Neural progenitor cell (in vitro differentiated cells): ENCODE results near the gene IPP. TPM values are rescaled to one million over a fixed set of nuclear protein-coding genes. Genes with fewer than 3 reads are reported as not detected.

Experiments
- DNase-seq: peaks from one replicate; pipeline ENCODE4 v3.0.0-alpha.2; 2016; ENCODE audit warnings: low spot score
- H2AFZ ChIP-seq: fragments of 200-600 bp; sonication (generic); replicated peaks from 2 replicates; pipeline ENCODE4 v1.6.1; 2016; ENCODE audit warnings: antibody characterized with exemption
- H3F3A ChIP-seq: fragments of 200-600 bp; sonication (generic); 2 replicates; pipeline ENCODE4 v1.6.1; 2016; ENCODE audit warnings: antibody characterized with exemption, low read depth
- H3K27ac ChIP-seq: fragments of 200-600 bp; sonication (generic); 2 replicates; pipeline ENCODE4 v1.5.1; 2016; ENCODE audit warnings: mild to moderate bottlenecking
- H3K27me3 ChIP-seq: fragments of 200-600 bp; sonication (generic); 2 replicates; pipeline ENCODE4 v1.6.1; 2016; ENCODE audit warnings: mild to moderate bottlenecking, moderate library complexity
- H3K36me3 ChIP-seq: fragments of 200-600 bp; sonication (generic); 2 replicates; pipeline ENCODE4 v1.5.1; 2016
- H3K4me1 ChIP-seq: fragments of 200-600 bp; sonication (generic); 2 replicates; pipeline ENCODE4 v1.6.1; 2016; ENCODE audit warnings: mixed run types
- H3K4me2 ChIP-seq: fragments of 200-600 bp; sonication (generic); 2 replicates; pipeline ENCODE4 v1.6.1; 2016
- H3K4me3 ChIP-seq: fragments of 200-600 bp; sonication (generic); 2 replicates; pipeline ENCODE4 v1.5.1; 2016
- H3K79me2 ChIP-seq: fragments of 200-600 bp; sonication (generic); 2 replicates; pipeline ENCODE4 v1.6.1; 2016; ENCODE audit warnings: low read depth
- H3K9ac ChIP-seq: fragments of 200-600 bp; sonication (generic); 2 replicates; pipeline ENCODE4 v1.6.1; 2016
- H3K9me3 ChIP-seq: fragments of 200-600 bp; sonication (generic); 2 replicates; pipeline ENCODE4 v1.5.1; 2016; ENCODE audit warnings: low read depth
- H4K20me1 ChIP-seq: fragments of 200-600 bp; sonication (generic); 2 replicates; pipeline ENCODE4 v1.6.1; 2016; ENCODE audit warnings: low read depth
- H3K27ac Mint-ChIP-seq: 3 replicates; pipeline ENCODE4 v1.8.0; 2021; ENCODE audit warnings: mixed read lengths
- H3K27me3 Mint-ChIP-seq: 2 replicates; pipeline ENCODE4 v1.8.0; 2022; ENCODE audit warnings: low read depth, mild to moderate bottlenecking, inconsistent platforms, moderate library complexity, mixed read lengths; ENCODE audit not compliant: insufficient read depth
- H3K36me3 Mint-ChIP-seq: 3 replicates; pipeline ENCODE4 v1.8.0; 2021; ENCODE audit warnings: mixed read lengths
- H3K4me1 Mint-ChIP-seq: 3 replicates; pipeline ENCODE4 v1.8.0; 2021; ENCODE audit warnings: mixed read lengths
- H3K4me3 Mint-ChIP-seq: 3 replicates; pipeline ENCODE4 v1.8.0; 2021; ENCODE audit warnings: mild to moderate bottlenecking, moderate library complexity, mixed read lengths
- H3K9me3 Mint-ChIP-seq: 3 replicates; pipeline ENCODE4 v1.8.0; 2020; ENCODE audit warnings: mixed read lengths
- EZH2 ChIP-seq: fragments of 200-600 bp; sonication (generic); IDR thresholded peaks from 2 replicates; pipeline ENCODE4 v1.6.1; 2017; ENCODE audit warnings: antibody characterized with exemption, mild to moderate bottlenecking, moderate library complexity
- EZH2phosphoT487 ChIP-seq: fragments of 200-600 bp; sonication (generic); IDR thresholded peaks from 2 replicates; pipeline ENCODE4 v1.6.1; 2017; ENCODE audit warnings: antibody characterized with exemption
- total RNA-seq: library from RNA; depleted of rRNA; stranded (reverse); fragments of >200 nt; gene quantifications from 2 replicates; pipeline ENCODE4 v1.2.3, GENCODE V29; 2015; ENCODE audit warnings: low replicate concordance
- TF ChIP-seq, protein P1 (sequence below): fragments of 200-600 bp; sonication (generic); IDR thresholded peaks from 2 replicates; pipeline ENCODE4 v1.5.1; 2017; ENCODE audit warnings: antibody characterized with exemption, mild to moderate bottlenecking

Gene IPP
- total RNA-seq, 1 donor from 2014 or later = 15.0 TPM

- Histone ChIP-seq H3K4me3 (no peak overlapping the region), H3K9ac (no peak overlapping the region), H2AFZ (no peak overlapping the region), H3F3A (peaks cover 3% of the 10 kb centered on the region), H3K36me3 (peaks cover 55% of the 10 kb centered on the region), H3K27ac (no peak overlapping the region), H3K79me2 (peaks cover 70% of the 10 kb centered on the region), H3K9me3 (no peaks in the 10 kb centered on the region), H3K4me2 (no peak overlapping the region), H4K20me1 (peaks cover 75% of the 10 kb centered on the region), H3K4me1 (no peaks in the 10 kb centered on the region), H3K27me3 (no peaks in the 10 kb centered on the region)
- H3K36me3 Mint-ChIP-seq = peaks cover 39% of the 10 kb centered on the region
- no peaks in the 10 kb centered on the region for H3K27me3 Mint-ChIP-seq
- no peaks in the 10 kb centered on the region for H3K4me1 Mint-ChIP-seq
- no peak for DNase-seq
- no peak overlapping the region for H3K27ac Mint-ChIP-seq
- TF ChIP-seq EZH2 (no peak), EZH2phosphoT487 (no peak)
- TF ChIP-seq, protein P1, sequence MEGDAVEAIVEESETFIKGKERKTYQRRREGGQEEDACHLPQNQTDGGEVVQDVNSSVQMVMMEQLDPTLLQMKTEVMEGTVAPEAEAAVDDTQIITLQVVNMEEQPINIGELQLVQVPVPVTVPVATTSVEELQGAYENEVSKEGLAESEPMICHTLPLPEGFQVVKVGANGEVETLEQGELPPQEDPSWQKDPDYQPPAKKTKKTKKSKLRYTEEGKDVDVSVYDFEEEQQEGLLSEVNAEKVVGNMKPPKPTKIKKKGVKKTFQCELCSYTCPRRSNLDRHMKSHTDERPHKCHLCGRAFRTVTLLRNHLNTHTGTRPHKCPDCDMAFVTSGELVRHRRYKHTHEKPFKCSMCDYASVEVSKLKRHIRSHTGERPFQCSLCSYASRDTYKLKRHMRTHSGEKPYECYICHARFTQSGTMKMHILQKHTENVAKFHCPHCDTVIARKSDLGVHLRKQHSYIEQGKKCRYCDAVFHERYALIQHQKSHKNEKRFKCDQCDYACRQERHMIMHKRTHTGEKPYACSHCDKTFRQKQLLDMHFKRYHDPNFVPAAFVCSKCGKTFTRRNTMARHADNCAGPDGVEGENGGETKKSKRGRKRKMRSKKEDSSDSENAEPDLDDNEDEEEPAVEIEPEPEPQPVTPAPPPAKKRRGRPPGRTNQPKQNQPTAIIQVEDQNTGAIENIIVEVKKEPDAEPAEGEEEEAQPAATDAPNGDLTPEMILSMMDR = no peak
- no peak overlapping the region for H3K4me3 Mint-ChIP-seq
- H3K9me3 Mint-ChIP-seq = no peaks in the 10 kb centered on the region
Observed at GRCh38 chr1:45658171-45658570, 92.3 kb downstream of the IPP start.

- Histone ChIP-seq H4K20me1 (peaks cover 75% of the 10 kb centered on the region), H2AFZ (no peak overlapping the region), H3K9ac (no peak overlapping the region), H3K27me3 (no peaks in the 10 kb centered on the region), H3K79me2 (peaks cover 55% of the 10 kb centered on the region), H3K4me1 (no peaks in the 10 kb centered on the region), H3K9me3 (no peaks in the 10 kb centered on the region), H3K4me3 (no peak overlapping the region), H3K36me3 (peaks cover 61% of the 10 kb centered on the region), H3F3A (peaks cover 3% of the 10 kb centered on the region), H3K27ac (no peak overlapping the region), H3K4me2 (no peak overlapping the region)
- TF ChIP-seq, protein P1 = no peak
- TF ChIP-seq EZH2 (no peak), EZH2phosphoT487 (no peak)
- peaks cover 3% of the 10 kb centered on the region for H3K27me3 Mint-ChIP-seq
- H3K9me3 Mint-ChIP-seq = no peaks in the 10 kb centered on the region
- no peaks in the 10 kb centered on the region for H3K4me1 Mint-ChIP-seq
- peaks cover 46% of the 10 kb centered on the region for H3K36me3 Mint-ChIP-seq
- H3K27ac Mint-ChIP-seq = no peak overlapping the region
- H3K4me3 Mint-ChIP-seq = no peak overlapping the region
- DNase-seq = no peak
Observed at GRCh38 chr1:45656573-45657226, 93.8 kb downstream of the IPP start.

DNA sequence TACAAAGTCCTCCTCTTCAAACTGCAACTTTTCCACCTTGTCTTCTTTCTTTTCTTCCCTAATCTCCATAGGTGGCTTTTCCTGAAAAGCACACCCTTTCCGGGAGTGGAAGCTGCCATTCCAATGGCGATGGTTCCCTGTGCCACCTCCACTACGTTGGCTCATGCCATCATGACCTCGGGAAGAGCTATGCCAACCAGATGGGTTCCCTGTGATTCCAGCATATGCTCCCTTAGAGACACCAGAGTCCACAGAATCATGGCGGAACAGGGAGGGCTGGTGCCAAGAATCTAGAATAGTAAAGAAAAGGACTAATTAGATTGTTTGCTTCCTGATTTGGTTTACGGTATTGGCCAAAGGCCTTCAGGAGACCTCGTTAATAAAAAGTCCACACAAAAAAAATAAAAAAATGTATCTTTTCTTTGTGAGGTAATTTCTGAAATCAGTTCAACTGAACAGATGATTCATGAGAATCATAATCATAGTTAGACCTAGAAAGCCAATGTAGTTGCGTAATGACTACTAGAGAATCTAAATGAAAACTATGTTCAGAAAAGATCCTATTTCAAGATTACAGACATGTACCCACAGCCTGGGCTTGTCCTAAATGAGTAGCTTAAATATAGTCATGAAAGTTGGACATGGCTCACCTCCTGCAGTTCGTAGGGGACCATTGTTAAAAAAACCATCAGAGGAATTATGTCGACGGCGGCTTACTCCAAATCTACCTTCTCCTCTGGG is 95.7 kb downstream of the IPP start:
- Histone ChIP-seq H3K4me3 (no peak overlapping the region), H3K36me3 (peaks cover 65% of the 10 kb centered on the region), H3K27me3 (no peaks in the 10 kb centered on the region), H3K4me2 (no peak overlapping the region), H3K79me2 (peaks cover 51% of the 10 kb centered on the region), H3K27ac (no peak overlapping the region), H3K4me1 (no peaks in the 10 kb centered on the region), H2AFZ (no peak overlapping the region), H4K20me1 (peaks cover 72% of the 10 kb centered on the region), H3K9ac (no peak overlapping the region), H3F3A (peaks cover 3% of the 10 kb centered on the region), H3K9me3 (no peaks in the 10 kb centered on the region)
- no peak for DNase-seq
- H3K9me3 Mint-ChIP-seq = no peaks in the 10 kb centered on the region
- H3K4me1 Mint-ChIP-seq = no peaks in the 10 kb centered on the region
- no peak overlapping the region for H3K27ac Mint-ChIP-seq
- no peak overlapping the region for H3K4me3 Mint-ChIP-seq
- H3K27me3 Mint-ChIP-seq = peaks cover 3% of the 10 kb centered on the region
- H3K36me3 Mint-ChIP-seq = peaks cover 54% of the 10 kb centered on the region
- TF ChIP-seq, protein P1 = no peak
- TF ChIP-seq EZH2 (no peak), EZH2phosphoT487 (no peak)

Other genes starting within 250 kb of the IPP start
- gene PRDX1, start 228.8 kb downstream of the IPP start, total RNA-seq = 477 and 653 TPM in 2 replicates
- gene AKR1A1, start 199.8 kb downstream of the IPP start, total RNA-seq = 129 and 167 TPM in 2 replicates
- gene NASP, start 166.6 kb downstream of the IPP start, total RNA-seq = 337 and 436 TPM in 2 replicates
- 1.5 and 1.7 TPM in 2 replicates for gene CCDC17, start 126.6 kb downstream of the IPP start, total RNA-seq
- 147 and 262 TPM in 2 replicates for gene GPBP1L1, start 64.1 kb downstream of the IPP start, total RNA-seq
- gene TMEM69, start 62.5 kb downstream of the IPP start, total RNA-seq = 56.0 and 65.2 TPM in 2 replicates
- 5.5 and 20.3 TPM in 2 replicates for gene MAST2, start 53.0 kb upstream of the IPP start, total RNA-seq